ENCODE results near the gene DENND5A.

Gene DENND5A

DNA sequence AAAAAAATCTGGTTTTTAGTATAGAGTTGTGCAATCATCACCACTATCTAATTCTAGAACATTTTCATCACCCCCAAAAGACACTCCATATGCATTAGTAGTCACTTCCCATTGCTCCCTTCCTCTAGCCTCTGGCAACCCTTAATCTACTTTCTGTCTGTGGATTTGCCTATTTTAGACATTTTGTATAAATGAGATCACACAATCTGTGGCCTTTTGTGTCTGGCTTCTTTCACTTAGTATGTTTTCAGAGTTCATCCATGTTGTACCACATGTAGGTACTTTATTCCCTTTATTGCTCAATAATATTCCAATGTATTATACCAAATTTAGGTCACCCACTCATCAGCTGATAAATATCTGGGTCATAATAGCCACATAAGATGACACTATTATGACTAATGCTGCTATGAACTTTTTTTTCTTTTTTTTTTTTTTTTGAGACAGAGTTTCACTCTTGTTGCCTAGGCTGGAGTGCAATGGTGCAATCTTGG is 106.2 kb downstream of the DENND5A start:
- no peak for DNase-seq
- no peaks in the 10 kb centered on the region for H3K4me1 Mint-ChIP-seq
- no peaks in the 10 kb centered on the region for H3K27me3 Mint-ChIP-seq (ENCODE audit: low read depth, poor library complexity)
- no peak for TF ChIP-seq CTCF (IDR thresholded peaks at IDR 0.05)
- H3K27ac Mint-ChIP-seq, result no peak overlapping the region
- no peak overlapping the region for H3K4me3 Mint-ChIP-seq
- H3K36me3 Mint-ChIP-seq (ENCODE audit: low read depth), result peaks cover 50% of the 10 kb centered on the region
- H3K9me3 Mint-ChIP-seq, result no peaks in the 10 kb centered on the region

GRCh38 chr11:9155930-9156329 is 109.2 kb downstream of the DENND5A start:
- no peak for DNase-seq
- H3K9me3 Mint-ChIP-seq, result no peaks in the 10 kb centered on the region
- H3K36me3 Mint-ChIP-seq (ENCODE audit: low read depth), result peaks cover 43% of the 10 kb centered on the region
- no peak overlapping the region for H3K27ac Mint-ChIP-seq
- H3K4me3 Mint-ChIP-seq, result no peak overlapping the region
- no peaks in the 10 kb centered on the region for H3K27me3 Mint-ChIP-seq (ENCODE audit: low read depth, poor library complexity)
- TF ChIP-seq CTCF (IDR thresholded peaks at IDR 0.05), result no peak
- no peaks in the 10 kb centered on the region for H3K4me1 Mint-ChIP-seq

DNA sequence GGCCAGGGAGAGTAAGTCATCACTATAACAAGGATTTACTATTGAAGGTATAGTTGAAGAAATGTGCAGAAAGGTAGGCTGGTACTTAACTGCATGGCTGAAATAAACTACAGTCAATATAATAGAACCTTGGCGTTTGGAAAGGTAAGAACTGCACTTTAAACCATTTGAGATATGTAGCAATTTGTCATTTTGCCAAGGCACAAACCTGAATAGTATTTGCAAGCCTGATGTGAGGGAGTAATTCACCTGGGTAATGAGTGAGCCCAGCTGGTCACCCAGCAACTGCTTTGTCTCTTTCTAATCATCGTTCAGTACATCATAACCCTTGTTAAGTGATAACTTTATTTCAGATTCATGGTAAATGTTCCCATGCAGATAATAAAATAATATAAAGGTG is 111.5 kb downstream of the DENND5A start:
- Mint-ChIP-seq H3K27me3 (ENCODE audit: low read depth, poor library complexity) (peaks cover 3% of the 10 kb centered on the region), H3K9me3 (no peaks in the 10 kb centered on the region), H3K36me3 (ENCODE audit: low read depth) (peaks cover 41% of the 10 kb centered on the region), H3K4me3 (no peak overlapping the region), H3K27ac (no peak overlapping the region), H3K4me1 (no peaks in the 10 kb centered on the region)
- DNase-seq, result no peak
- TF ChIP-seq CTCF (IDR thresholded peaks at IDR 0.05), result no peak

GRCh38 chr11:9151631-9152030 is 113.5 kb downstream of the DENND5A start:
- DNase-seq, result no peak
- no peak overlapping the region for H3K4me3 Mint-ChIP-seq
- H3K27ac Mint-ChIP-seq, result no peak overlapping the region
- no peaks in the 10 kb centered on the region for H3K9me3 Mint-ChIP-seq
- peaks cover 3% of the 10 kb centered on the region for H3K27me3 Mint-ChIP-seq (ENCODE audit: low read depth, poor library complexity)
- no peak for TF ChIP-seq CTCF (IDR thresholded peaks at IDR 0.05)
- H3K4me1 Mint-ChIP-seq, result no peaks in the 10 kb centered on the region
- peaks cover 55% of the 10 kb centered on the region for H3K36me3 Mint-ChIP-seq (ENCODE audit: low read depth)

DNA sequence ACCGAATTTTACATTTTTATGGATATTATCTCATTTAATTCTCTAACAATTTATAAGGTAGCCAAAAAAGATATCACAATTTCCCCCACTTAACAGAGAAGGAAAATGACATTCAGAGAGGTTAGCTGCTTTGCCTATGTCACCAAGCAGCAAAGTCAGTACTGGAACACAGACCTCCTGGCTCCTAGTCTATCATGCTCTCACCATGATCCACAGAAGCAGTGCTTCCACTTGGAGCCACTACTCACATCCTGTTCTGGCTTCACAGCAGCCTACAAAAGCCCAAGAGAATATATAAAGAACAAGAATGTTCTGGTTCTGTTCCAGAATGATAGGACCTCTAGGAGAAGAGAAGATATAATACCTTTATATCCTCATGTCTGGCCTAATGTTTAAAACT is 114.2 kb downstream of the DENND5A start:
- Mint-ChIP-seq H3K36me3 (ENCODE audit: low read depth) (peaks cover 59% of the 10 kb centered on the region), H3K9me3 (no peaks in the 10 kb centered on the region), H3K27me3 (ENCODE audit: low read depth, poor library complexity) (peaks cover 3% of the 10 kb centered on the region), H3K4me3 (no peak overlapping the region), H3K27ac (no peak overlapping the region), H3K4me1 (no peaks in the 10 kb centered on the region)
- no peak for TF ChIP-seq CTCF (IDR thresholded peaks at IDR 0.05)
- DNase-seq, result no peak

DNA sequence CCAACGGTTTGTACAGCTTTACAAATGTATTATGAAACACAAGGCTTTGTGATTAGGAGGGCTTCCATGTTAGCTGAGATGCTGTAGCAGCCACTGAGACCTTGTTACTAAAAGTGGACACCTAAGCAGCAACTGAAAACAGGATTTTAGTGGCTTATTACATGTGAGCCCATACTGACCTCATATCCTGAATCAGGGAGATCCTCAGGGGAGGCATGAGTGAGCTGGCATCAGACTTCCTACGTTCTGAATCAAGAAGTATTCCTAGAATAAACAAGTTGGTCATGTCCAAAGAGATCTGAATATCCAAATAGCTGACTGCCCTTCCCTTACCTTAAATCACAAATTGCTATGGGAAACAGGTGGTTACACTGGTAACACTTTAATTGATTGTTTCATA is 114.6 kb downstream of the DENND5A start:
- Mint-ChIP-seq H3K27ac (no peak overlapping the region), H3K27me3 (ENCODE audit: low read depth, poor library complexity) (peaks cover 3% of the 10 kb centered on the region), H3K36me3 (ENCODE audit: low read depth) (peaks cover 58% of the 10 kb centered on the region), H3K4me1 (no peaks in the 10 kb centered on the region), H3K9me3 (no peaks in the 10 kb centered on the region), H3K4me3 (no peak overlapping the region)
- no peak for TF ChIP-seq CTCF (IDR thresholded peaks at IDR 0.05)
- DNase-seq, result no peak
